Measurements from ENCODE around the gene ARSJ.

ARSJ gene

GRCh38 chr4:113893546-113893945 lies 85.9 kb downstream of the ARSJ start:
- no peak for DNase-seq

- no peak for DNase-seq
These were observed 91.4 kb downstream of the ARSJ start for GRCh38 chr4:113888006-113888405.

- DNase-seq = no peak
These were observed 94.2 kb downstream of the ARSJ start for GRCh38 chr4:113885291-113885690.

- DNase-seq = no peak
These were observed 94.8 kb downstream of the ARSJ start for GRCh38 chr4:113884655-113885054.

- no peak for DNase-seq
These were observed 96.8 kb downstream of the ARSJ start for GRCh38 chr4:113882668-113883067.

- DNase-seq = no peak
These were observed 98.2 kb downstream of the ARSJ start for GRCh38 chr4:113881256-113881655.

- no peak for DNase-seq
These were observed 99.0 kb downstream of the ARSJ start for GRCh38 chr4:113880240-113881028.

GRCh38 chr4:113878668-113879067 lies 100.8 kb downstream of the ARSJ start:
- DNase-seq = no peak

- DNase-seq = no peak
These were observed 105.0 kb downstream of the ARSJ start for GRCh38 chr4:113874480-113874879.

GRCh38 chr4:113873508-113873907 lies 105.9 kb downstream of the ARSJ start:
- DNase-seq = no peak

- DNase-seq = no peak
These were observed 106.8 kb downstream of the ARSJ start for GRCh38 chr4:113872426-113873260.

- DNase-seq = no peak
These were observed 108.4 kb downstream of the ARSJ start for GRCh38 chr4:113871080-113871479.

GRCh38 chr4:113869743-113870375 lies 109.6 kb downstream of the ARSJ start:
- no peak for DNase-seq

- no peak for DNase-seq
These were observed 112.8 kb downstream of the ARSJ start for GRCh38 chr4:113866611-113867010.

GRCh38 chr4:113858924-113859323 lies 120.5 kb downstream of the ARSJ start:
- no peak for DNase-seq

- DNase-seq = no peak
These were observed 127.6 kb downstream of the ARSJ start for GRCh38 chr4:113851816-113852215.
